ENCODE data around the gene IGHMBP2.
A peak's percentile ranks its signal among the peaks of the same experiment; 100 is the strongest.
"Not testable (repeated sequence)": the region's sequence is repeated elsewhere in the genome, so short reads cannot be mapped to it uniquely, and the experiment has no call there.

Gene IGHMBP2

GRCh38 chr11:68973219-68973618, 69.5 kb downstream of the IGHMBP2 start:
- DNase-seq: no peak
- in situ Hi-C loops (cut with HindIII; ENCODE audit: low pct_ligation_motif_present, low pct_unique_long_range_greater_than_20kb, low sequenced_read_pairs): no loop called here

GRCh38 chr11:68973706-68974105, 70.0 kb downstream of the IGHMBP2 start:
- in situ Hi-C loops (cut with HindIII; ENCODE audit: low pct_ligation_motif_present, low pct_unique_long_range_greater_than_20kb, low sequenced_read_pairs); DNase-seq: not testable (repeated sequence)

DNA sequence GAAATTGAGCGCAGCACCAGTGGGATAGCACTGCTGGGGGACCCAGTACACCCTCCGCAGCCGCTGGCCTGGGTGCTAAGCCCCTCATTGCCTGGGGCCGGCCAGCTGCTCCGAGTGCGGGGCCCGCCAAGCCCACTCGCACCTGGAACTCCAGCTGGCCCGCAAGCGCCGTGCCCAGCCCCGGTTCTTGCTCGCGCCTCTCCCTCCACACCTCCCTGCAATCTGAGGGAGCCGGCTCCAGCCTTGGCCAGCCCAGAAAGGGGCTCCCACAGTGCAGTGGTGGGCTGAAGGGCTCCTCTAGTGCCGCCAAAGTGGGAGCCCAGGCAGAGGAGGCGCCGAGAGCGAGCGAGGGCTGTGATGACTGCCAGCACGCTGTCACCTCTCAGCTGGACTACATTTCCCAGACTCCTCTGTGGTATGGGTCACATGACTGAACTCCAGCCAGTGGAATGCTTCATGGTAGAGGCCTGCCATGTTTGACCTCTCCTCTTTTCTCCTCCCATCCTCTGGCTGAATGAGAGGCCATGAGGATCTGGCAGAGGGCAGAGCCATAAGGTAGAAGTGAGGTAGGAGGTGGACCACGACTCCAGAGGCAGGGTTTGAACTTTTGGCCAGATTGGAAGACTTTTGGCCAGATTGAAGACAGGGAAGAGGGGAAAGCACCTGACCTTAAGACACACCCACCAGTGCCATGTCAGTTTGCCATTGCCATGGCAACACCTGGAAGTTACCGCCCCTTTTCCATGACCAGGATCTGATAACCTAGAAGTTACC, 70.9 kb downstream of the IGHMBP2 start:
- DNase-seq: peak; percentile 11
- in situ Hi-C loops (cut with HindIII; ENCODE audit: low pct_ligation_motif_present, low pct_unique_long_range_greater_than_20kb, low sequenced_read_pairs): no loop called here

- in situ Hi-C loops (cut with HindIII; ENCODE audit: low pct_ligation_motif_present, low pct_unique_long_range_greater_than_20kb, low sequenced_read_pairs): no loop called here
- DNase-seq: no peak
These were observed 72.4 kb downstream of the IGHMBP2 start for GRCh38 chr11:68976095-68976494.

DNA sequence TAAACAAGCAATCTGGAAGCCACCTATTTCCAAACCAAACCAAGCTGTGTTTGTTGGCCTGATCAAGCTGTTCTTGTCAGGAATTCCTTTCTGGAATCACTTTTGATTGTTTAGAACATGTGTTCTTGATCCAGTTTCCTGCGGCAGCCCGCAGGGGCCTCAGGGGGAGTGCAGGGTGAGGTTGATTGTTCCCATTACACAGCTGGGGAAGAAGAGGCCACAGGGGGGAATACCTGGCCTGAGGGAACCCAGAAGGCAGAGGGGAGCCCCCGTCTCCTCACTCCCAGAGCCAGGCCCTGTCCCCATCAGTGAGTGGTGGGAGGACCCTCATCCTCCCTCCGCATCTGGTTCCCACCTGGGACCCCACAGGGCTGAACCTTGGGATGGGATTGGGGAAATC, 72.9 kb downstream of the IGHMBP2 start:
- in situ Hi-C loops (cut with HindIII; ENCODE audit: low pct_ligation_motif_present, low pct_unique_long_range_greater_than_20kb, low sequenced_read_pairs): no loop called here
- DNase-seq: no peak

DNA sequence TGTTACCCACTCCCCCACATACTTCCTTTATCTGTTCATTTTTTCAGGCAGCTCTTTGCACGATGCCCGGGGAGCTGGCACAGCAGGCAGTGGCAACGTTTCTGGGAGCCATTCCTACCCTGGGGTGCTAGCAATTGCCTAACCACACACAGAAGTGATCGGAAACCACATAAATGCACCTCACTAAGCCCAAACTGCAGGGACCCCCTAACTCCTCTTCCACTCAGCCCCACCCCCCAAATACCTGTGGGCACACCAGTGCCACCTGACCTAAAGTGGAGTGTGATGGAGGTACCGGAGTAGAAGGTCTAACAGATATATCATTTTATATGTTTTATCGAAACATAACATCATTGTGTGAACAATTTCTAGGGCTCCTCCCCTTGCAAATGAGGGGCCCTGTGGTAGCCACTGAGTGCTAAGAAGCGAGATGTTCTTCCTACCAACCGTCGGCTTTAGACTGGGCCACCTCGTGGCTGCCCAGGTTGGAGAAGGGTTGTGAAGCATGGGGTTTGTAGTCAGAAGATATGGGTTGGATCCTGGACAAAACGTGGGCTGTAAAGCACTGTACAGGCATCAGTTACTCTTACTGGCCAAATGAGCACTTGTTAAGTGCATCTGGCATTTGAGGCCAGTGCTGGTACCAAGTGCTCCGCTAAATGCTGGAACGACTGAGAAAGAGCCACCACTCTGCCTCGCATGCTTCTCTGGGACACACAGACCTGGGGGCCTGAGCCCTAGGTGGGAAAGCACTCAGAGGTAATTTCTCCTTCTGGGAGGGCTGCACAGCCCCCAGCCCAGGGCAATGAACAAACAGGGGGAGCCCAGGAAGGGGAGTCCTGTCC, 74.3 kb downstream of the IGHMBP2 start:
- DNase-seq: no peak
- in situ Hi-C loops (cut with HindIII; ENCODE audit: low pct_ligation_motif_present, low pct_unique_long_range_greater_than_20kb, low sequenced_read_pairs): no loop called here

DNA sequence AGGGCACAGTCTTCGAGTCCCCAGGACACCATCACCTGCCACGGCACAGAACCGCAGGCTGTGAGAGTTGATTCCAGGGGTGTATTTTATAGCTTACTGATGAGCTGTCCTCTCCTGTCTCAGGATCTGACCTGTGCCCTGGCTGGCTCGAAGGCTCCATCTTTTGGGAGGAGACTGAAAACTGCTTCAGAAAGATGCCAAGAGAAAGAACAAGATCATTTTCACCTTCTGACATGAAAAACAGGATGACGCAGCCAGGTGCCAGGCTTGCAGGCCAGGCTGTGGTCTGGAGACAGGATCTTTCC, 74.9 kb downstream of the IGHMBP2 start:
- DNase-seq: no peak
- in situ Hi-C loops (cut with HindIII; ENCODE audit: low pct_ligation_motif_present, low pct_unique_long_range_greater_than_20kb, low sequenced_read_pairs): no loop called here

DNA sequence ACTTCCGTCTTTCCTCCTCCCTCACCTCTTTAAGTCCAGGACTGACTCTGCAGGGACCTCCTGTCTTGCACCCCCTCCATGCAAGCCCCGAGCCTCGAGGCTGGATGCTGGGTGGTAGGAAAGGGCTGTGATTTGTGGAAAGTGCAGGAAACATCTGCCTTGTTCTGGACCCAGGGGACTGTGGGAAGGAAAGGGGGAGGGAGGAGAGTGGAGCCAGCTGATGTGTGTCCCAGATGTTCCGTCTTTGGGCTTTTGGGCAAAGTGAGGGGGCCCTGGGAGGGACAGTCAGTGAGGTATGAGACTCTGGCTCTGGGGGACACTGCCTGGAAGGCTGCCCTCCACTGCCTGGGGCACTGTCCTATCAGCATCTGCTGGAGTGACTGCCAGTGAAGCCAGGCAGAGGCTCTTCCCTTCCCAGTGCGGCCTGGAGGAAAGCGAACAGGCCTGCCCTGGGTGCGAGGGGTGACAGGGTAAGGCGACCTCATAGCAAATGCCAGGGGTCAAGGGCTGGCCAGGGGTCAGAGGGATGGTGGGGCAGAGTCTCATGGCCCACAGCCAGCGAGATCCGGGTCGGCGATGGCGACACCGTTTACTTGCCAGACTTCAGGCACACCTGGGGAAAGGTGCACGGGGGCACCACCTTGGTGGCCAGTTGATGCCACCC, 75.4 kb downstream of the IGHMBP2 start:
- in situ Hi-C loops (cut with HindIII; ENCODE audit: low pct_ligation_motif_present, low pct_unique_long_range_greater_than_20kb, low sequenced_read_pairs): no loop called here
- no peak for DNase-seq

GRCh38 chr11:68979931-68980775, 76.5 kb downstream of the IGHMBP2 start:
- DNase-seq: no peak
- in situ Hi-C loops (cut with HindIII; ENCODE audit: low pct_ligation_motif_present, low pct_unique_long_range_greater_than_20kb, low sequenced_read_pairs): no loop called here

GRCh38 chr11:68980776-68981065, 77.0 kb downstream of the IGHMBP2 start, which contains the start of gene MRGPRD:
Gene MRGPRD (minus strand): TSS chr11:68980986. CDS start chr11:68980986, 0 bp downstream.
- in situ Hi-C loops (cut with HindIII; ENCODE audit: low pct_ligation_motif_present, low pct_unique_long_range_greater_than_20kb, low sequenced_read_pairs): no loop called here

DNA sequence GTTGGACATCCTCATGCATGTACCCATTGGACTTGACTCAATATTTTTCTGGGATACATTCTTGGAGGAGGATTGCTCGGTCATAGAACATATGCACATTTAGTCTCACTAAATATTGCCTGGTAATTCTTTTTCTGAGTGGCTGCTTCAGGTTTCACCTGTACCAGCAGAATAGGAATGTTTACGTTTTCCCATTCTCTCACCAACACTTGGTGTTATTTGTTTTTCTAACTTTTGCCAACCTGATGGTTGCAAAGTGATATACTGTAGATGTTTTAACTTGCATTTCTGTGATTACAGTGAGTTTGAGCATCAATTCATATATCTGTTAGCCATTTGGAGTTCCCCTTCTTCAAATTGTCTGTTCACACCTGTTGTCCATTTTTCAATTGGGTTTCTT, 78.4 kb downstream of the IGHMBP2 start:
- in situ Hi-C loops (cut with HindIII; ENCODE audit: low pct_ligation_motif_present, low pct_unique_long_range_greater_than_20kb, low sequenced_read_pairs): no loop called here

More at GRCh38 chr11:68980776-68981065, 77.0 kb downstream of the IGHMBP2 start, which contains the start of gene MRGPRD:
- no peak for DNase-seq

DNA sequence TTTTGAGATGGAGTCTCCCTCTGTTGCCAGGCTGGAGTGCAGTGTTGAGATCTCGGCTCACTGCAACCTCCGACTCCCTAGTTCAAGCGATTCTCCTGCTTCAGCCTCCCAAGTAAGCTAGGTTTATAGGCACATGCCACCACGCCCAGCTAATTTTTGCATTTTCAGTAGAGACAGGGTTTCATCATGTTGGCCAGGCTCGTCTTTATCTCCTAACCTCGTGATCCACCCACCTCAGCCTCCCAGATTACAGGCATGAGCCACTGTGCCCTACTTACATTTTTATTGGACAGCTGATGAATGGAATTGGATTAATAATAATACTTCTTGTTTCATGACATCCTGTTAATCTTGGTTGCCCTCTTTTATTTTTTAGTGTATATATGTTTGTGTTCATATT, 80.1 kb downstream of the IGHMBP2 start:
- DNase-seq: no peak
- in situ Hi-C loops (cut with HindIII; ENCODE audit: low pct_ligation_motif_present, low pct_unique_long_range_greater_than_20kb, low sequenced_read_pairs): no loop called here

More for the DNA sequence above, 78.4 kb downstream of the IGHMBP2 start:
- DNase-seq: no peak

GRCh38 chr11:68987211-68987610, 83.5 kb downstream of the IGHMBP2 start:
- no peak for DNase-seq
- in situ Hi-C loops (cut with HindIII; ENCODE audit: low pct_ligation_motif_present, low pct_unique_long_range_greater_than_20kb, low sequenced_read_pairs): no loop called here

DNA sequence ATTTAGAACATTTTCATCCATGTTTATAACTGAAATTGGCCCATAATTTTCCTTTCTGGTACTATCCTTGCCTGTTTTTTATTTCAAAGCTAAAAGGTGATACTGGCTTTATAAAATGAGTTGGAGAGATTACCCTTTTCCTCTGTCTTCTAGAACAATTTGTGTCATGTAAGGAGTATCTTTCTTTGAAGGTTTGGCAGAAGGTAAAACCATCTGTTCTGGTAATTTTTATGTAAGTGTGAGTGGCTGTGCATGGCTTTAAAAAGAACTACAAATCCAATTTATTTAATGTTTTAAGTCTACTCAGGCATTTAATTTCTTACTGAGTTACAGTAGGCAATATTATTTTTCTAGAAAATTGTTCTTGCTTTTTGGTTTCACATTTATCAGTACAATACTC, 84.8 kb downstream of the IGHMBP2 start:
- DNase-seq: no peak
- in situ Hi-C loops (cut with HindIII; ENCODE audit: low pct_ligation_motif_present, low pct_unique_long_range_greater_than_20kb, low sequenced_read_pairs): no loop called here

Measured in ACHN (cell line).